ENCODE measurements around the gene FOXK2.

The FOXK2 gene

GRCh38 chr17:82589851-82590180 lies 70.3 kb downstream of the FOXK2 start:
- H3K4me3 ChIP-seq (ENCODE audit: low read depth, low read length): no peak overlapping the region
- H3K4me1 ChIP-seq (ENCODE audit: control insufficient read depth, insufficient read depth, low read length): no peaks in the 10 kb centered on the region
- peaks cover 38% of the 10 kb centered on the region for H3K36me3 ChIP-seq (ENCODE audit: control insufficient read depth, insufficient read depth, low read length)
- H3K27me3 ChIP-seq (ENCODE audit: control insufficient read depth, insufficient read depth, low read length): no peaks in the 10 kb centered on the region
- no peaks in the 10 kb centered on the region for H3K9me3 ChIP-seq (ENCODE audit: control insufficient read depth, insufficient read depth, low read length)
- no peak overlapping the region for H3K9ac ChIP-seq (ENCODE audit: low read depth, low read length)

- H3K9ac ChIP-seq (ENCODE audit: low read depth, low read length): no peak overlapping the region
- H3K27me3 ChIP-seq (ENCODE audit: control insufficient read depth, insufficient read depth, low read length): no peaks in the 10 kb centered on the region
- H3K9me3 ChIP-seq (ENCODE audit: control insufficient read depth, insufficient read depth, low read length): no peaks in the 10 kb centered on the region
- H3K36me3 ChIP-seq (ENCODE audit: control insufficient read depth, insufficient read depth, low read length): peaks cover 36% of the 10 kb centered on the region
- H3K4me1 ChIP-seq (ENCODE audit: control insufficient read depth, insufficient read depth, low read length): no peaks in the 10 kb centered on the region
- H3K4me3 ChIP-seq (ENCODE audit: low read depth, low read length): no peak overlapping the region
Observed at GRCh38 chr17:82590216-82590615, 70.7 kb downstream of the FOXK2 start.

- peak overlapping the region; percentile 37 for H3K9ac ChIP-seq (ENCODE audit: low read depth, low read length)
- no peaks in the 10 kb centered on the region for H3K9me3 ChIP-seq (ENCODE audit: control insufficient read depth, insufficient read depth, low read length)
- no peaks in the 10 kb centered on the region for H3K27me3 ChIP-seq (ENCODE audit: control insufficient read depth, insufficient read depth, low read length)
- peaks cover 33% of the 10 kb centered on the region for H3K36me3 ChIP-seq (ENCODE audit: control insufficient read depth, insufficient read depth, low read length)
- no peak overlapping the region for H3K4me3 ChIP-seq (ENCODE audit: low read depth, low read length)
- H3K4me1 ChIP-seq (ENCODE audit: control insufficient read depth, insufficient read depth, low read length): no peaks in the 10 kb centered on the region
Observed at GRCh38 chr17:82590881-82591539, 71.5 kb downstream of the FOXK2 start.

GRCh38 chr17:82592289-82592766 lies 72.8 kb downstream of the FOXK2 start:
- no peak overlapping the region for H3K4me3 ChIP-seq (ENCODE audit: low read depth, low read length)
- H3K27me3 ChIP-seq (ENCODE audit: control insufficient read depth, insufficient read depth, low read length): no peaks in the 10 kb centered on the region
- H3K9ac ChIP-seq (ENCODE audit: low read depth, low read length): no peak overlapping the region
- H3K9me3 ChIP-seq (ENCODE audit: control insufficient read depth, insufficient read depth, low read length): no peaks in the 10 kb centered on the region
- peaks cover 40% of the 10 kb centered on the region for H3K36me3 ChIP-seq (ENCODE audit: control insufficient read depth, insufficient read depth, low read length)
- no peaks in the 10 kb centered on the region for H3K4me1 ChIP-seq (ENCODE audit: control insufficient read depth, insufficient read depth, low read length)

GRCh38 chr17:82592767-82593589 lies 73.4 kb downstream of the FOXK2 start:
- H3K27me3 ChIP-seq (ENCODE audit: control insufficient read depth, insufficient read depth, low read length): no peaks in the 10 kb centered on the region
- peak overlapping the region; percentile 73 for H3K9ac ChIP-seq (ENCODE audit: low read depth, low read length)
- no peaks in the 10 kb centered on the region for H3K4me1 ChIP-seq (ENCODE audit: control insufficient read depth, insufficient read depth, low read length)
- H3K9me3 ChIP-seq (ENCODE audit: control insufficient read depth, insufficient read depth, low read length): no peaks in the 10 kb centered on the region
- peaks cover 34% of the 10 kb centered on the region for H3K36me3 ChIP-seq (ENCODE audit: control insufficient read depth, insufficient read depth, low read length)
- peak overlapping the region; percentile 45 for H3K4me3 ChIP-seq (ENCODE audit: low read depth, low read length)

- Histone ChIP-seq H3K4me3 (ENCODE audit: low read depth, low read length) (peak overlapping the region; percentile 45), H3K9me3 (ENCODE audit: control insufficient read depth, insufficient read depth, low read length) (no peaks in the 10 kb centered on the region), H3K27me3 (ENCODE audit: control insufficient read depth, insufficient read depth, low read length) (no peaks in the 10 kb centered on the region), H3K36me3 (ENCODE audit: control insufficient read depth, insufficient read depth, low read length) (peaks cover 34% of the 10 kb centered on the region), H3K9ac (ENCODE audit: low read depth, low read length) (peak overlapping the region; percentile 73), H3K4me1 (ENCODE audit: control insufficient read depth, insufficient read depth, low read length) (no peaks in the 10 kb centered on the region)
Observed at GRCh38 chr17:82593590-82594087, 74.1 kb downstream of the FOXK2 start.

DNA sequence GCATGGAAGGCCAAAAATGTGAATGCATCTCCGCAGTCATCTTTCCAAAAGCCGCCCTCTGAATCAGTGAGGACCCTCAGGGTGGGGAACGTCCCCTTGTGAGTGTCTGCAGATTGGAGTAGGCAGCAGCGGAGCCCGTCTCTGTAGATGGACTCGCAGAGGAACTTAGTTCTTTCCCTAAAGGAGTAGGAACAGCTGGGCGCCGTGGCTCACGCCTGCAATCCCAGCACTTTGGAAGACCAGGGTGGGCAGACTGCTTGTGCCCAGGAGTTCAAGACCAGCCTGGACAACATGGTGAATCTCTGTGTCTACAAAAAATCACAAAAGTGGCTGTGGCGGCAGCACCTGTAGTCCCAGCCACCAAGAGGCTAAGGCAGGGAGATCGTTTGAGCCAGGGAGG lies 75.0 kb downstream of the FOXK2 start:
- no peaks in the 10 kb centered on the region for H3K9me3 ChIP-seq (ENCODE audit: control insufficient read depth, insufficient read depth, low read length)
- H3K27me3 ChIP-seq (ENCODE audit: control insufficient read depth, insufficient read depth, low read length): no peaks in the 10 kb centered on the region
- H3K4me1 ChIP-seq (ENCODE audit: control insufficient read depth, insufficient read depth, low read length): no peaks in the 10 kb centered on the region
- peaks cover 38% of the 10 kb centered on the region for H3K36me3 ChIP-seq (ENCODE audit: control insufficient read depth, insufficient read depth, low read length)
- H3K4me3 ChIP-seq (ENCODE audit: low read depth, low read length): no peak overlapping the region
- no peak overlapping the region for H3K9ac ChIP-seq (ENCODE audit: low read depth, low read length)

GRCh38 chr17:82595893-82596292 lies 76.4 kb downstream of the FOXK2 start:
- H3K36me3 ChIP-seq (ENCODE audit: control insufficient read depth, insufficient read depth, low read length): peaks cover 45% of the 10 kb centered on the region
- H3K4me1 ChIP-seq (ENCODE audit: control insufficient read depth, insufficient read depth, low read length): no peaks in the 10 kb centered on the region
- H3K9ac ChIP-seq (ENCODE audit: low read depth, low read length): no peak overlapping the region
- no peaks in the 10 kb centered on the region for H3K27me3 ChIP-seq (ENCODE audit: control insufficient read depth, insufficient read depth, low read length)
- no peaks in the 10 kb centered on the region for H3K9me3 ChIP-seq (ENCODE audit: control insufficient read depth, insufficient read depth, low read length)
- no peak overlapping the region for H3K4me3 ChIP-seq (ENCODE audit: low read depth, low read length)

- H3K4me3 ChIP-seq (ENCODE audit: low read depth, low read length): no peak overlapping the region
- no peaks in the 10 kb centered on the region for H3K27me3 ChIP-seq (ENCODE audit: control insufficient read depth, insufficient read depth, low read length)
- peaks cover 45% of the 10 kb centered on the region for H3K36me3 ChIP-seq (ENCODE audit: control insufficient read depth, insufficient read depth, low read length)
- H3K9me3 ChIP-seq (ENCODE audit: control insufficient read depth, insufficient read depth, low read length): no peaks in the 10 kb centered on the region
- no peak overlapping the region for H3K9ac ChIP-seq (ENCODE audit: low read depth, low read length)
- no peaks in the 10 kb centered on the region for H3K4me1 ChIP-seq (ENCODE audit: control insufficient read depth, insufficient read depth, low read length)
Observed at GRCh38 chr17:82596296-82596695, 76.8 kb downstream of the FOXK2 start.

- Histone ChIP-seq H3K4me1 (ENCODE audit: control insufficient read depth, insufficient read depth, low read length) (no peaks in the 10 kb centered on the region), H3K27me3 (ENCODE audit: control insufficient read depth, insufficient read depth, low read length) (no peaks in the 10 kb centered on the region), H3K36me3 (ENCODE audit: control insufficient read depth, insufficient read depth, low read length) (peaks cover 52% of the 10 kb centered on the region), H3K4me3 (ENCODE audit: low read depth, low read length) (no peak overlapping the region), H3K9ac (ENCODE audit: low read depth, low read length) (no peak overlapping the region), H3K9me3 (ENCODE audit: control insufficient read depth, insufficient read depth, low read length) (no peaks in the 10 kb centered on the region)
Observed at GRCh38 chr17:82596837-82597672, 77.5 kb downstream of the FOXK2 start.

DNA sequence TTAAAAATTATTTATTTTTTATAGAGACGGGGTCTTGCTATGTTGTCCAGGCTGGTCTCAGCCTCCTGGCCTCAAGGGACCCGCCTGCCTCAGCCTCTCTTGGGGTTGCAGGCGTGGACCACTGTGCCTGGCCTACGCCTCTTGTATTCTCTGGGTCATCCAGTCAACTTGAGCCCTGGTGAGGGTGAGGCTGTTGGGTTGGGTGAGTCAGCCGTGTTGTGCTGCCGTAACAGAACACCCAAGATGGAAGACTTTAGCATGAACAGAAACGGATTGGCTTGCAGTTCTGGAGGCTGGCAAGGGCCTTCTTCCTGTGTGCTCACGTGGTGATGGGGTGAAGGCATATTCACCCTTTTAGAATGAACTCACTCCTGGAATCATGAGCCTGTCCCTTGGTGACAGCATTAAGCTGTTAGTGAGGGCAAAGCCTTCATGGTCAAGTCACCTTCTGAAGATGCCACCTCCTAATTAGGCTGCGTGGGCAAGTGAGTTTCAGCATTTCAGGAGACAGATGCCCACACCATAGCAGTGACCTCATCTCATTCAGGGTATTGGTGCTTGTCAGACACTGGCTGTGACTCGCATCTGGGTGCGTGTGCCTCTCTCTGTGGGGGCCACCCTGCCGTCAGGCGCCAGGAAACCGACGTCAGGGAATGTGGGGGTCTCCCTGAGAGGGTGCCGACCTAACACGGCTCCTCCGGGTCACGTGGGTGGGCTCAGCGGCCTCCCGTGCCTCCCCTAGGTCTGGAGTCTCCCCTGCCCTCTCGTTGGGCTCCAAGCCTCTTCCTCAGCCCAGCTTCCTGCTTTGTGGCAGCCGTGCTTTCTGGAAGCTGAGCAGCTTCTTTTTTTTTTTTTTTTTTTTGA lies 79.0 kb downstream of the FOXK2 start:
- H3K27me3 ChIP-seq (ENCODE audit: control insufficient read depth, insufficient read depth, low read length): no peaks in the 10 kb centered on the region
- no peak overlapping the region for H3K4me3 ChIP-seq (ENCODE audit: low read depth, low read length)
- no peaks in the 10 kb centered on the region for H3K4me1 ChIP-seq (ENCODE audit: control insufficient read depth, insufficient read depth, low read length)
- peaks cover 55% of the 10 kb centered on the region for H3K36me3 ChIP-seq (ENCODE audit: control insufficient read depth, insufficient read depth, low read length)
- no peaks in the 10 kb centered on the region for H3K9me3 ChIP-seq (ENCODE audit: control insufficient read depth, insufficient read depth, low read length)
- no peak overlapping the region for H3K9ac ChIP-seq (ENCODE audit: low read depth, low read length)
